ENCODE measurements around the gene AGXT. TPM values are rescaled to one million over a fixed set of nuclear protein-coding genes. Genes with fewer than 3 reads are reported as not detected.

Gene AGXT
- total and polyA plus RNA-seq, 2 of the 8 experiments (the other 6 are each of a cell fraction or from before 2014, with no cell fraction given) = 0.03 TPM; not detected in 1

GRCh38 chr2:240869956-240870875 is 1.6 kb downstream of the AGXT start:
- Histone ChIP-seq H3K4me1 (replicated peaks in 1 of 4; ENCODE audit: control insufficient read depth in 3 of 4, insufficient read depth in 4 of 4, low read length in 3 of 4) (no peaks in the 10 kb centered on the region; a peak in 1 of 7 replicates), H3K79me2 (ENCODE audit: control insufficient read depth in 1 of 2, insufficient read depth in 2 of 2, low read length in 2 of 2) (no peaks in the 10 kb centered on the region), H3K27ac (ENCODE audit: low read depth, low read length) (no peak overlapping the region), H3K4me2 (ENCODE audit: insufficient read depth in 1 of 2, low read depth in 2 of 2, low read length in 2 of 2) (no peak overlapping the region), H2BK15ac (ENCODE audit: low read length) (no peak overlapping the region), H2BK120ac (replicated peaks; ENCODE audit: low read depth, low read length) (no peak overlapping the region), H3K23me2 (ENCODE audit: low read depth, low read length) (no peaks in the 10 kb centered on the region), H4K91ac (replicated peaks; ENCODE audit: insufficient read length, low read length) (no peak overlapping the region), H2BK12ac (ENCODE audit: low read depth, low read length) (no peak overlapping the region), H3K18ac (ENCODE audit: extremely low read depth, low read length) (no peak overlapping the region), H3K79me1 (ENCODE audit: low read depth, low read length) (no peaks in the 10 kb centered on the region), H4K8ac (ENCODE audit: extremely low read depth, insufficient read depth, low read length) (no peak overlapping the region), H3K56ac (replicated peaks; ENCODE audit: insufficient read length, low read depth, low read length) (no peak overlapping the region), H3K23ac (ENCODE audit: insufficient read length) (no peak overlapping the region), H4K20me1 (replicated peaks in 1 of 2; ENCODE audit: control insufficient read depth in 1 of 2, insufficient read depth in 2 of 2, low read length in 2 of 2) (no peaks in the 10 kb centered on the region), H3K14ac (ENCODE audit: insufficient read length) (no peak overlapping the region), H2AFZ (ENCODE audit: low read length) (no peak overlapping the region), H2AK5ac (ENCODE audit: low read depth, low read length) (no peak overlapping the region), H3K36me3 (ENCODE audit: control insufficient read depth in 2 of 4, insufficient read depth in 4 of 4, low read length in 3 of 4) (no peaks in the 10 kb centered on the region), H2BK5ac (ENCODE audit: low read depth, low read length) (no peak overlapping the region), H3K4me3 (ENCODE audit: extremely low read depth in 1 of 4, insufficient read depth in 2 of 4, low read depth in 3 of 4, low read length in 4 of 4) (no peak overlapping the region), H3K4ac (replicated peaks; ENCODE audit: insufficient read length, low read depth, low read length) (no peak overlapping the region), H3K27me3 (replicated peaks in 1 of 4; ENCODE audit: control insufficient read depth in 3 of 4, extremely low read depth in 1 of 4, insufficient read depth in 3 of 4, low read length in 3 of 4) (no peaks in the 10 kb centered on the region), H4K5ac (ENCODE audit: insufficient read length, low read depth, low read length) (no peak overlapping the region), H2BK20ac (ENCODE audit: low read length) (no peak overlapping the region), H3K9me3 (ENCODE audit: insufficient read depth in 2 of 2, low read depth in 1 of 2, low read length in 1 of 2) (no peaks in the 10 kb centered on the region), H3K9ac (replicated peaks in 1 of 4; ENCODE audit: extremely low read depth in 1 of 4, low read depth in 3 of 4, low read length in 3 of 4) (no peak overlapping the region)
- POLR2A ChIA-PET (ENCODE audit: partially characterized antibody) = no interaction called here
- WGBS, 2 experiments (ENCODE audit: extremely low coverage in 1 of 2, insufficient coverage in 1 of 2, insufficient read length in 1 of 2, insufficient replicate concordance in 2 of 2, low coverage in 1 of 2, low lambda C conversion rate in 2 of 2, missing lambda C conversion rate in 1 of 2) = 96% methylated on average over 14 of the region's 15 CpGs; no CpG with 5 or more reads in 1 of the 2 experiments
- CTCF ChIA-PET (ENCODE audit: partially characterized antibody) = interaction anchor here (0.7 to 2.3 kb wide), 2 partner anchors 13 to 44 kb away, joined by 4 to 9 read pairs; no protein-coding TSS in a partner anchor
- no peak for FAIRE-seq
- DNase-seq (ENCODE audit: low read depth in 1 of 2, low spot score in 2 of 2) = no peak
- TF ChIP-seq BCL11A (IDR thresholded peaks at IDR 0.05; ENCODE audit: low read depth in 2 of 2, low read length in 2 of 2) (no peak), ATF3 (IDR thresholded peaks at IDR 0.05; ENCODE audit: insufficient read depth, low read depth, low read length) (no peak), RXRA (IDR thresholded peaks at IDR 0.05; ENCODE audit: insufficient read depth, low read depth, low read length) (no peak), KDM4A (IDR thresholded peaks at IDR 0.05; ENCODE audit: low read depth, low read length, severe bottlenecking) (no peak), KDM1A (IDR thresholded peaks at IDR 0.05; ENCODE audit: borderline replicate concordance, low read length) (no peak), NRF1 (IDR thresholded peaks at IDR 0.05; ENCODE audit: low read depth, low read length) (no peak), TAF7 (optimal IDR thresholded peaks at IDR 0.05; ENCODE audit: borderline replicate concordance, low read depth, low read length) (no peak), FOSL1 (IDR thresholded peaks at IDR 0.05; ENCODE audit: insufficient read depth, low read depth, low read length) (no peak), SP2 (IDR thresholded peaks at IDR 0.05; ENCODE audit: low read length) (no peak), ASH2L (IDR thresholded peaks at IDR 0.05; ENCODE audit: low read length) (no peak), POLR2AphosphoS5 (IDR thresholded peaks at IDR 0.05; ENCODE audit: low read depth, low read length) (no peak), CEBPB (IDR thresholded peaks at IDR 0.05; ENCODE audit: low read depth, low read length) (no peak)

Measured in H1 (cell line).